ENCODE measurements around the gene PDGFRA. TPM values are rescaled to one million over a fixed set of nuclear protein-coding genes. Genes with fewer than 3 reads are reported as not detected.

The PDGFRA gene
- total RNA-seq, 1 donor from 2014 or later: not detected

- peaks cover 21% of the 10 kb centered on the region for H3K27me3 Mint-ChIP-seq (ENCODE audit: low read depth)
- H3K4me3 Mint-ChIP-seq (ENCODE audit: low read depth): no peak overlapping the region
- peaks cover 1% of the 10 kb centered on the region for H3K4me1 Mint-ChIP-seq (ENCODE audit: low read depth)
- intact Hi-C loops (cut with micrococcal nuclease): no loop called here
- H3K27ac Mint-ChIP-seq: no peak overlapping the region
- no peaks in the 10 kb centered on the region for H3K9me3 Mint-ChIP-seq
- H3K36me3 Mint-ChIP-seq (ENCODE audit: low read depth): no peaks in the 10 kb centered on the region
- no peak for DNase-seq (ENCODE audit: low spot score)
Observed at GRCh38 chr4:54215379-54216077, 13.6 kb upstream of the PDGFRA start.

DNA sequence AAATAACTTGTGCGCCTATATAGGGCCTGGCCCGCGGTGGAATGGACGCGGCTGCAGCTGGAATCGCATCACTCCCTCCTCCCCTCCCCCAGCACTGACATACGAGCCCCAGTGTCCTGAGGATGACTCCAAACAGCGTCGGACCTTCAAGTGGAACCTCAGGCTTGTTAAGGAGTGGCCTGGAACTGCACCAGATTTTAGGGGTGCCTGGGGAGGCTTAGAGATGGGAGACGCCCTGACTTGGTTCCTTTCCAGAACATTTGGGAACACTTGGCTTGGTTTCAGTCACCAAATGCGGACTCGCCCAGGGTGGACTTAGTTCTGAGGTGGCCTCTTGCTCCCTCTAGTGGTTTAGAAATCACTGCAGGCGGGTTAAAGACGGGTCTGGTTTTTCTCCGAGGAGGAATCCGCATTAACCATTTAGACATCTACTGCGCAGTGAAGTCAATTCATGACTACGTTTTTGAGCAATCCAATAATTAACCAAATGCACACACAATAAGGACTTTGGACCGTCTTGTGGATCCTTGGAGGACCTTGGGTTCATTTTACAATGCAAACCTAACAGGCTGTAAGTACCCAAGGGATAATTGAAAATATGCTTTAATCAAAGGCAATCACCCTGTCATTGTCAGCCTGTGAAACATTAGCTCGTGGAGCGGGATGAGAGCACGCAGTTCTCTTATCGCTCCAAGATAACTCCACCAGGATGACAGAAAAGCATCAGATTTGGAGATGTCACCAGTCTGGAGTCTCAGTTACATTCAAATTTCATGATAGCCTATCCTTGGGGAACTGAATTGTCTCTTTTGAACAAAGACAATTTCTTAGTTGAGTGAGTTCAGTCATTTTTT, 11.2 kb upstream of the PDGFRA start:
- Mint-ChIP-seq H3K4me1 (ENCODE audit: low read depth) (peaks cover 1% of the 10 kb centered on the region), H3K4me3 (ENCODE audit: low read depth) (no peak overlapping the region), H3K27me3 (ENCODE audit: low read depth) (peaks cover 32% of the 10 kb centered on the region), H3K36me3 (ENCODE audit: low read depth) (no peaks in the 10 kb centered on the region), H3K9me3 (no peaks in the 10 kb centered on the region), H3K27ac (no peak overlapping the region)
- peak; percentile 37 for DNase-seq (ENCODE audit: low spot score)
- intact Hi-C loops (cut with micrococcal nuclease): loop anchor here (1.0 kb wide), 3 partner anchors 288 to 1021 kb away; no protein-coding TSS in a partner anchor

DNA sequence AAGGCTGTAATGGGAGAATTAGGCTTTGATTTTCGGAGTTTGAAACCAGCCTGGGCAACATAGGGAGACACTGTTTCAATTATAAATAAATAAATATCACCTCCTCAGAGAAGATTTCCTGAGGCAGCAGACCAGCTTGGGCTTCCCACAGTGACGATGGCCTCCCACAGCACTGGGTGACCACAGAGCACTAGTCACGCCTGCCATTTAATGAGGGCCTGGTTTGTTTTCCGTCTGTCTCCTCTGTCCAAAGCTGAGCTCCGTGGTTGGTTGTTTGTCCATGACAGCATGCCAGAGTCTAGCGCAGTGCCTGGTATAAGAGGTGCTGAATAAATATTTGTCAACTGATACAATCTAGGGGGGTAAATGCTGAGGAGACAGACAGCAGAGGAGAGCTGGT, 10.4 kb upstream of the PDGFRA start:
- DNase-seq (ENCODE audit: low spot score): no peak
- Mint-ChIP-seq H3K4me3 (ENCODE audit: low read depth) (no peak overlapping the region), H3K27ac (no peak overlapping the region), H3K9me3 (no peaks in the 10 kb centered on the region), H3K36me3 (ENCODE audit: low read depth) (no peaks in the 10 kb centered on the region), H3K4me1 (ENCODE audit: low read depth) (peaks cover 1% of the 10 kb centered on the region), H3K27me3 (ENCODE audit: low read depth) (peaks cover 31% of the 10 kb centered on the region)
- intact Hi-C loops (cut with micrococcal nuclease): loop anchor here (1.0 kb wide), 2 partner anchors 288 to 1021 kb away; no protein-coding TSS in a partner anchor

- intact Hi-C loops (cut with micrococcal nuclease): no loop called here
- no peak for DNase-seq (ENCODE audit: low spot score)
- peaks cover 73% of the 10 kb centered on the region for H3K27me3 Mint-ChIP-seq (ENCODE audit: low read depth)
- no peak overlapping the region for H3K4me3 Mint-ChIP-seq (ENCODE audit: low read depth)
- peaks cover 17% of the 10 kb centered on the region for H3K4me1 Mint-ChIP-seq (ENCODE audit: low read depth)
- H3K36me3 Mint-ChIP-seq (ENCODE audit: low read depth): no peaks in the 10 kb centered on the region
- H3K9me3 Mint-ChIP-seq: no peaks in the 10 kb centered on the region
- H3K27ac Mint-ChIP-seq: no peak overlapping the region
Observed at GRCh38 chr4:54224996-54225597, 4.0 kb upstream of the PDGFRA start.

DNA sequence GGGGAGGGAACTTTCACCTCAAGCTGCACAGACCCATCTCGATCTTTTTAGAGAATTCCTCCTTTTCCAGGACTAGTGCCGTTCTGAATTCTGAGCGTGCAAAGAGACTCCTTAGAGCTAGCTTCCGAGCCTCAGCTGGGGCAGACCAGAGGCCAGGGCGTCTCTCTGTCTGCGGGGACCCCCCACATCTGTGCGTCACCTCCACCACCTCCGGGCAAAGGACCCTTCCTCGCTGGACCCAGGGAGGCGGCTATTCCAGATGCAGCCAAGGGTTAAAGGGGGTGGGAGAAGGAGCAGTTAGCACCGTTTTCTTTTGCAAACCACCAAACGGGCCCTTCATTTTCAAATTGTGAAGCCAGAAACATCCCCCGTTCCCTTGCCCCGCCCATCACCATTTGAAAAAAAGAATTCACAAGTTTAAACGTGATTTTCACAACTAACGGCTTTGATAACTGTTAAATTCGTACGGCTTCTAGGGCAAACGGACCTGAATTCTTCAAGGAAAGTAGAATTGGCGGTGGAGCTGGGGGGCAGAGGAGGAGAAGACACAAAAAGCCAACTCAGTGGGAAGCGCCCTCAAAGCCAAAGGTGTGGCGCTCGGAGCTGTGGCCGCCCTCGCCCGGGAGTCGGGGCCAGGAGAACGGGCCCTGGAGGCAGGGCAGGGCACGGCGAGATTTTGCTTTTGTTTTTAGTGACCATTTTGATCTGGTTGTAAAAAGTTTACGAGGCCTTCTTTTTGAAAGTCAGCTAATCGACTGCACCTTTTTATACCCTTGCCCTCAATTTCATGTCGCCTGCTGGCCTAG, 3.3 kb upstream of the PDGFRA start:
- DNase-seq (ENCODE audit: low spot score): no peak

GRCh38 chr4:54226404-54227255, 2.5 kb upstream of the PDGFRA start:
- H3K4me1 Mint-ChIP-seq (ENCODE audit: low read depth): peaks cover 17% of the 10 kb centered on the region
- no peaks in the 10 kb centered on the region for H3K36me3 Mint-ChIP-seq (ENCODE audit: low read depth)
- peaks cover 83% of the 10 kb centered on the region for H3K27me3 Mint-ChIP-seq (ENCODE audit: low read depth)
- no peak overlapping the region for H3K27ac Mint-ChIP-seq
- no peak for DNase-seq (ENCODE audit: low spot score)
- no peaks in the 10 kb centered on the region for H3K9me3 Mint-ChIP-seq
- intact Hi-C loops (cut with micrococcal nuclease): loop anchor here (2.0 kb wide), 1 partner anchor 134 kb away; no protein-coding TSS in a partner anchor
- H3K4me3 Mint-ChIP-seq (ENCODE audit: low read depth): peak overlapping the region; percentile 51

More for the DNA sequence above, 3.3 kb upstream of the PDGFRA start:
- peaks cover 79% of the 10 kb centered on the region for H3K27me3 Mint-ChIP-seq (ENCODE audit: low read depth)
- no peak overlapping the region for H3K27ac Mint-ChIP-seq
- no peaks in the 10 kb centered on the region for H3K36me3 Mint-ChIP-seq (ENCODE audit: low read depth)
- no peak overlapping the region for H3K4me3 Mint-ChIP-seq (ENCODE audit: low read depth)
- intact Hi-C loops (cut with micrococcal nuclease): loop anchor here (2.0 kb wide), 1 partner anchor 133 kb away; no protein-coding TSS in a partner anchor
- H3K9me3 Mint-ChIP-seq: no peaks in the 10 kb centered on the region
- peaks cover 17% of the 10 kb centered on the region for H3K4me1 Mint-ChIP-seq (ENCODE audit: low read depth)

- peak overlapping the region; percentile 51 for H3K4me3 Mint-ChIP-seq (ENCODE audit: low read depth)
- intact Hi-C loops (cut with micrococcal nuclease): loop anchor here (2.0 kb wide), 1 partner anchor 135 kb away; no protein-coding TSS in a partner anchor
- no peak overlapping the region for H3K27ac Mint-ChIP-seq
- no peaks in the 10 kb centered on the region for H3K36me3 Mint-ChIP-seq (ENCODE audit: low read depth)
- H3K4me1 Mint-ChIP-seq (ENCODE audit: low read depth): peaks cover 20% of the 10 kb centered on the region
- H3K9me3 Mint-ChIP-seq: no peaks in the 10 kb centered on the region
- H3K27me3 Mint-ChIP-seq (ENCODE audit: low read depth): peaks cover 88% of the 10 kb centered on the region
- no peak for DNase-seq (ENCODE audit: low spot score)
Observed at GRCh38 chr4:54227256-54228055, 1.6 kb upstream of the PDGFRA start.

DNA sequence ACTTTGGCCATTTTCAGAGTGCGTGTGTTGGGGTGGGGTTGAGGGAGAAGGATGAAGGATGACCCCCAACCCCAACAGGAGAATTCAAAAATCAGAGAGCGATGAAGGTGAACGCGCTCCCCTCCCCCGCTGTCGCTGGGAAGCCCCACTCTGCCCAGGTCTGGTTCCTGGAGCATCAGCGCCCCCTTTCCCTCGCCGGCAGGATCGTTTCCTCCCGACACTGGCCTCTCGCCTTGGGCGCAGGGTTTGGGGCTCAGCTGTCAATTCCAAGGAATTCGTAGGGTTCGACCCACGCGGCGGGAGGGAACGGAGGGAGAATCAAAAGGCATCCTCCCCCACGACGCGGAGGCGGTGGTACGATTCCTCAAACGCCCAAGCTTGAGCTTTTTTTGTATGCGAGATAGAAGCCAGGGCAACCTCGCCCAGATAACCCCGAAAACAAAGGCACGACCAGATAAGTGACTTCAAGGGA, 1.0 kb upstream of the PDGFRA start:
- H3K27me3 Mint-ChIP-seq (ENCODE audit: low read depth): peaks cover 82% of the 10 kb centered on the region
- DNase-seq (ENCODE audit: low spot score): no peak
- intact Hi-C loops (cut with micrococcal nuclease): no loop called here
- H3K4me3 Mint-ChIP-seq (ENCODE audit: low read depth): no peak overlapping the region
- H3K4me1 Mint-ChIP-seq (ENCODE audit: low read depth): peaks cover 20% of the 10 kb centered on the region
- H3K36me3 Mint-ChIP-seq (ENCODE audit: low read depth): no peaks in the 10 kb centered on the region
- H3K27ac Mint-ChIP-seq: no peak overlapping the region
- no peaks in the 10 kb centered on the region for H3K9me3 Mint-ChIP-seq

DNA sequence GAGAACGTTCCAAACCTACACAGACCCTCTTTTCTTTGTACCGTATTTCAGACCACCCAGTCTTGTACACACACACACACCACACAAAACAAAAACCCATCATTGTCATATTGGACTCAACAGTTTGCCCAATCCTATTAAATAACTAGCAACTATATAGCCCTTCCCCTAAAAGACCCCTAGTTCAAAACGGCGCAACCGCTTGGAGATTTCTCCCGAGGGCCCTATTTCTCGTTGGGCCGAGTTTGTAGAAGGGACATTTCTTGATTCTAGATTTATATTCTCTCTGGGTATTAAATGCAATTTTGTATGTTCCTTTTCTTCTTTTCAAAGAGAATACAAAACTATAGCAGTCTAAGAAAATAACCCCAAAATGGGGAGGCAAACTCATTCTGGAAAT, 547 bp upstream of the PDGFRA start:
- Mint-ChIP-seq H3K36me3 (ENCODE audit: low read depth) (no peaks in the 10 kb centered on the region), H3K4me1 (ENCODE audit: low read depth) (peaks cover 20% of the 10 kb centered on the region), H3K4me3 (ENCODE audit: low read depth) (no peak overlapping the region), H3K27ac (no peak overlapping the region), H3K27me3 (ENCODE audit: low read depth) (peaks cover 79% of the 10 kb centered on the region), H3K9me3 (no peaks in the 10 kb centered on the region)
- no peak for DNase-seq (ENCODE audit: low spot score)
- intact Hi-C loops (cut with micrococcal nuclease): no loop called here

DNA sequence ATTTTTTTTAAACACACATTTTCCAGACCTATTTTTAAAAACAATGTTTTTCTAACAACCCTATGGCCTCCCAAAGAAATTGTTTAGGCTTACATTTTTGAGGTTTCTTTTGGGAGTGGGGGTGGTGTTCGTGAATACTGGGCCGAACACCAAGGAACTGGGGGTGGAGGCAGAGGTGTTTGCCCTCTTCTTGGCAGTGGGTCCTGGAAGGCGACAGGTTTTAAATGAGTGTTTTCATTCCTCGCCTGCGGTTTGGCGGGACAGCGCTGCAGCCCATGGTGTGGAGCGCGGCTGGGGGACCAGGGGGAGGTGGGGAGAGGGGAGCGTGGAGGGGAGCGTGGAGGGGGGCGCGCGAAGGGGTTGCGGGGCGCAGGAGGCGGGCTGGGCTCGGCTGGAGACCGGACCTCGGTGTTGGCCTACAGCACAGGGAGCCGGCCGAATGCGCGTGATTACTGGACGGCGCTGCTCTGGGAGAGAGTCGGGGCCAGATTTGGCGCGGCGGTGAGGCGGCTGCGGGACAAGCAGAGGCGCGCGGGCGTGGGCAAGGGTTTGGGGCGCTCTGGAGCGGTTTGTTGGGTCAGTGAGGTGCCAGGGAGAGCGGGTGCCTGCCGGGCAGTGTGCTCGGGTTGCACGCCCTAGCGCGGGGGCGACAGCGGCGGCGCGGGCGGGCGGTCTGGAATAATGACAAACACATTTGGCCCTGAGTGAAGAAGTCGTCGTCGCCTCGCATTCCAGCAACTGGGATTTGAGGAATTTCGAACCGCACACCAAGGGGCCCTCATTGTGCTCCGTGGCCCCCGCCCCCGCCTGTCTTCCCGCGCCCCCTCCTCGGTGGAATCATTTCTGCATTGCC, 764 bp downstream of the PDGFRA start:
- no peaks in the 10 kb centered on the region for H3K36me3 Mint-ChIP-seq (ENCODE audit: low read depth)
- intact Hi-C loops (cut with micrococcal nuclease): loop anchor here (2.0 to 10.0 kb wide), 4 partner anchors 127 to 1853 kb away; partner anchors contain the start of gene FIP1L1
- no peak for DNase-seq (ENCODE audit: low spot score)

More for the DNA sequence above, 764 bp downstream of the PDGFRA start:
- no peak overlapping the region for H3K4me3 Mint-ChIP-seq (ENCODE audit: low read depth)
- no peaks in the 10 kb centered on the region for H3K9me3 Mint-ChIP-seq
- peaks cover 79% of the 10 kb centered on the region for H3K27me3 Mint-ChIP-seq (ENCODE audit: low read depth)
- H3K27ac Mint-ChIP-seq: no peak overlapping the region
- H3K4me1 Mint-ChIP-seq (ENCODE audit: low read depth): peaks cover 28% of the 10 kb centered on the region
